SK-N-SH (cell line): ENCODE measurements around the gene SLC23A1. TPM values are rescaled to one million over a fixed set of nuclear protein-coding genes. Genes with fewer than 3 reads are reported as not detected.

Experiments
- CTCF ChIA-PET: fragments of 300-600, 350-600 bp; formaldehyde crosslinking; extraction: SDS; loops from one replicate; lab custom pipeline; 2021; lab: Yijun Ruan, JAX
- POLR2A ChIA-PET: fragments of 350-600 bp; sonication (Branson Sonifier 250); formaldehyde crosslinking; extraction: SDS; loops from one replicate; lab custom pipeline; 2020; ENCODE audit warnings: antibody characterized with exemption, inconsistent platforms; lab: Yijun Ruan, JAX
- DNase-seq: peaks from one replicate; pipeline ENCODE4 v3.0.0; 2012
- H2AFZ ChIP-seq: fragments of 200-600 bp; sonication (generic); 2 replicates; pipeline ENCODE4 v1.8.1; 2016; ENCODE audit warnings: antibody characterized with exemption, mild to moderate bottlenecking, low read depth
- H3F3A ChIP-seq: fragments of 200-600 bp; sonication (generic); replicated peaks from 2 replicates; pipeline ENCODE3; 2016; ENCODE audit warnings: antibody characterized with exemption, mild to moderate bottlenecking; ENCODE audit not compliant: insufficient read depth
- H3K27ac ChIP-seq, 2 experiments: fragments of 200-500 bp in 1 of 2; fragments of 200-600 bp in 1 of 2; sonication (Bioruptor generic) in 1 of 2; sonication (generic), shearing (Covaris generic) in 1 of 2; 2 replicates each; pipeline versions ENCODE4 v1.5.1 to v1.6.1; 2014 to 2016; ENCODE audit warnings: low read depth in 2 of 2, inconsistent platforms in 1 of 2, low read length in 1 of 2, mild to moderate bottlenecking in 1 of 2, mixed read lengths in 1 of 2
- H3K27me3 ChIP-seq: fragments of 200-600 bp; sonication (generic), shearing (Covaris generic); 2 replicates; pipeline ENCODE4 v1.6.1; 2016; ENCODE audit warnings: mixed run types; ENCODE audit not compliant: insufficient read depth
- H3K36me3 ChIP-seq, 2 experiments: fragments of 200-500 bp in 1 of 2; fragments of 200-600 bp in 1 of 2; sonication (Bioruptor generic) in 1 of 2; sonication (generic) in 1 of 2; replicated peaks in 1 of 2; 2 replicates each; pipeline versions ENCODE3 to v1.5.1; 2014 to 2016; ENCODE audit warnings: low read length in 1 of 2, mild to moderate bottlenecking in 1 of 2; ENCODE audit not compliant: insufficient read depth in 2 of 2, control insufficient read depth in 1 of 2
- H3K4me1 ChIP-seq, 2 experiments: fragments of 200-500 bp in 1 of 2; fragments of 200-600 bp in 1 of 2; sonication (Bioruptor generic) in 1 of 2; sonication (generic), shearing (Covaris generic) in 1 of 2; 2 replicates each; pipeline versions ENCODE4 v1.5.1 to v1.6.1; 2014 to 2016; ENCODE audit warnings: low read depth in 1 of 2, low read length in 1 of 2, mixed run types in 1 of 2; ENCODE audit not compliant: insufficient read depth in 2 of 2, control insufficient read depth in 1 of 2
- H3K4me2 ChIP-seq: fragments of 200-600 bp; sonication (generic), shearing (Covaris generic); 2 replicates; pipeline ENCODE4 v1.6.1; 2017; ENCODE audit warnings: mixed run types
- H3K4me3 ChIP-seq, 2 experiments: fragments of 200-500 bp in 1 of 2; fragments of 200-600 bp in 1 of 2; sonication (Bioruptor generic) in 1 of 2; sonication (generic), shearing (Covaris generic) in 1 of 2; 2 replicates each; pipeline versions ENCODE4 v1.5.1 to v1.8.1; 2014 to 2016; ENCODE audit warnings: low read depth in 2 of 2, inconsistent platforms in 1 of 2, low read length in 1 of 2, mild to moderate bottlenecking in 1 of 2, mixed read lengths in 1 of 2, moderate library complexity in 1 of 2
- H3K79me2 ChIP-seq: fragments of 200-600 bp; sonication (generic); 2 replicates; pipeline ENCODE4 v1.8.1; 2017; ENCODE audit warnings: mild to moderate bottlenecking; ENCODE audit not compliant: insufficient read depth
- H3K9ac ChIP-seq: fragments of 200-600 bp; sonication (generic); 2 replicates; pipeline ENCODE4 v1.6.1; 2017; ENCODE audit warnings: mixed run types
- H3K9me2 ChIP-seq: fragments of 200-600 bp; sonication (generic); 2 replicates; pipeline ENCODE4 v1.6.1; 2017; ENCODE audit warnings: mixed run types
- H3K9me3 ChIP-seq: fragments of 200-600 bp; sonication (generic); 2 replicates; pipeline ENCODE4 v1.6.1; 2017; ENCODE audit warnings: mixed run types, mild to moderate bottlenecking, moderate library complexity
- H4K20me1 ChIP-seq: fragments of 200-600 bp; sonication (generic); 2 replicates; pipeline ENCODE4 v1.6.1; 2017; ENCODE audit warnings: mild to moderate bottlenecking, mixed run types; ENCODE audit not compliant: insufficient read depth
- GABPA ChIP-seq: IDR thresholded peaks from 2 replicates; pipeline ENCODE4 v1.4.0; 2012; ENCODE audit warnings: low read depth, mild to moderate bottlenecking
- GATA2 ChIP-seq: sonication (generic); formaldehyde crosslinking; IDR thresholded peaks from 2 replicates; pipeline ENCODE4 v1.5.0; 2020; ENCODE audit warnings: mild to moderate bottlenecking, missing genetic modification reagents
- NRF1 ChIP-seq: IDR thresholded peaks from 2 replicates; pipeline ENCODE4 v1.6.1; 2012; ENCODE audit warnings: low read depth, mild to moderate bottlenecking, low read length
- REST ChIP-seq: IDR thresholded peaks from 2 replicates; pipeline ENCODE4 v1.6.1; 2012; ENCODE audit warnings: mild to moderate bottlenecking, low read depth, low read length, moderate library complexity
- TCF12 ChIP-seq: IDR thresholded peaks from 2 replicates; pipeline ENCODE4 v1.4.0; 2012
- USF1 ChIP-seq: IDR thresholded peaks from 2 replicates; pipeline ENCODE4 v1.4.0; 2012; ENCODE audit warnings: low read depth, borderline replicate concordance
- WGBS: methylation state at CpG from one replicate; pipeline ENCODE4 v1.1.6; 2017; ENCODE audit warnings: low lambda C conversion rate; 5-methylcytosine and 5-hydroxymethylcytosine counted together
- polyA plus RNA-seq, 3 experiments: library from polyadenylated mRNA; depleted of rRNA; stranded (reverse); fragments of >200 nt; gene quantifications; 2 replicates each; pipeline ENCODE4 v1.2.3, GENCODE V29; 2012

The SLC23A1 gene
- polyA plus RNA-seq, 1 of the 3 experiments (the other 2 are of a cell fraction): not detected

- Histone ChIP-seq H3K4me2 (no peak overlapping the region), H2AFZ (no peak overlapping the region), H3K4me3 (no peak overlapping the region), H3K4me1 (peaks cover 0 to 23% of the 10 kb centered on the region in 2 experiments; a peak in 1 of 4 replicates), H4K20me1 (no peaks in the 10 kb centered on the region), H3K36me3 (no peaks in the 10 kb centered on the region), H3F3A (no peaks in the 10 kb centered on the region), H3K27me3 (no peaks in the 10 kb centered on the region), H3K27ac (no peak overlapping the region), H3K9me3 (no peaks in the 10 kb centered on the region), H3K79me2 (no peaks in the 10 kb centered on the region), H3K9ac (no peak overlapping the region), H3K9me2 (no peaks in the 10 kb centered on the region)
- POLR2A ChIA-PET: no interaction called here
- DNase-seq: no peak
- CTCF ChIA-PET: interaction anchor here (0.9 kb wide), 1 partner anchor 8 kb away, joined by 4 read pairs; no protein-coding TSS in a partner anchor
- WGBS: 87% methylated on average over 5 of the region's 5 CpGs
- TF ChIP-seq REST (no peak), TCF12 (no peak), GATA2 (CRISPR knock-in tag) (no peak)
These were observed 2.9 kb upstream of the SLC23A1 start for GRCh38 chr5:139386050-139386438.

- WGBS: 73% methylated on average over 8 of the region's 8 CpGs
- POLR2A ChIA-PET: no interaction called here
- CTCF ChIA-PET: interaction anchor here (0.9 kb wide), 1 partner anchor 9 kb away, joined by 4 read pairs; no protein-coding TSS in a partner anchor
- Histone ChIP-seq H3K4me2 (no peak overlapping the region), H3K9me2 (no peaks in the 10 kb centered on the region), H2AFZ (0 out of 2 replicates have a peak overlapping the region, but pooled peaks have one; percentile 11), H3K4me1 (peaks cover 0 to 23% of the 10 kb centered on the region in 2 experiments; a peak in 1 of 4 replicates), H3F3A (no peaks in the 10 kb centered on the region), H3K9ac (no peak overlapping the region), H3K27me3 (no peaks in the 10 kb centered on the region), H3K36me3 (no peaks in the 10 kb centered on the region), H3K9me3 (no peaks in the 10 kb centered on the region), H3K79me2 (no peaks in the 10 kb centered on the region), H4K20me1 (no peaks in the 10 kb centered on the region), H3K4me3 (no peak overlapping the region), H3K27ac (no peak overlapping the region)
- TF ChIP-seq GATA2 (CRISPR knock-in tag) (no peak), GABPA (no peak), NRF1 (no peak), USF1 (no peak)
- DNase-seq: no peak
These were observed 2.3 kb upstream of the SLC23A1 start for GRCh38 chr5:139385061-139386049.
